Right renal cortex interstitium (tissue), 3 donors: ENCODE measurements around the gene PIK3C2A. TPM values are rescaled to one million over a fixed set of nuclear protein-coding genes. Genes with fewer than 3 reads are reported as not detected.
A peak's percentile ranks its signal among the peaks of the same experiment; 100 is the strongest.
"Not testable (repeated sequence)": the region's sequence is repeated elsewhere in the genome, so short reads cannot be mapped to it uniquely, and the experiment has no call there.

Experiments used
- DNase-seq, 3 donors: peaks; one replicate each; pipeline ENCODE4 v3.0.0-alpha.2; 2013; ENCODE audit warnings: low read depth in 3 of 3, low spot score in 2 of 3
- polyA plus RNA-seq, 3 donors: library from polyadenylated mRNA; unstranded; fragments of 120-200 nt; gene quantifications; one replicate each; pipeline ENCODE4 v1.2.1, GENCODE V29; 2013; ENCODE audit not compliant: insufficient read length in 3 of 3

The PIK3C2A gene
- polyA plus RNA-seq: 10 to 100 TPM; 62.7 to 69.8 (median 65.6) TPM

- DNase-seq: peak in 2 of 3 donors; percentile 86 to 93
These were observed at the start of gene PIK3C2A for GRCh38 chr11:17207317-17208256. Gene PIK3C2A (minus strand): TSS chr11:17207986. CDS start chr11:17169741, 38,245 bp downstream.

GRCh38 chr11:17257196-17257595 is 49.4 kb upstream of the PIK3C2A start:
- no peak for DNase-seq

DNA sequence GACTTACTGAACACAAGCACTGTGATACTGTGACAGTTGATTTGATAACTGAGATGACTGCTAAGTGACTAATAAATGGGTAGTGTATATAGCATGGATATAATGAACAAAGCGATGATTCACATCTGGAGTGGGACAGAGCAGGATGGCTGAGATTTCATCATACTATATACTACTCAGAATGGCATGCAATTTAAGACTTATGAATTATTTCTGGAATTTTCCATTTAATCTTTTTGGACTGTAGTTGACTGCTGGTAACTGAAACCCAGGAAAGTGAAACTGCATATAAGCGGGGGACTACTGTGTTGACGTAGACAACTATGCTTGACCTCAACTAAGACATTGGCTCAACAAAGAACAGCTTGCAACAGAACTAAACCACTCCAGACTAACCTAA is 48.7 kb upstream of the PIK3C2A start:
- no peak for DNase-seq

GRCh38 chr11:17252704-17253103 is 44.9 kb upstream of the PIK3C2A start:
- no peak for DNase-seq

GRCh38 chr11:17250561-17251350 is 43.0 kb upstream of the PIK3C2A start:
- DNase-seq: no peak

GRCh38 chr11:17244046-17244445 is 36.3 kb upstream of the PIK3C2A start:
- DNase-seq: no peak

GRCh38 chr11:17242954-17243353 is 35.2 kb upstream of the PIK3C2A start:
- DNase-seq: not testable (repeated sequence)

GRCh38 chr11:17240780-17241179 is 33.0 kb upstream of the PIK3C2A start:
- DNase-seq: no peak

GRCh38 chr11:17239927-17240326 is 32.1 kb upstream of the PIK3C2A start:
- not testable (repeated sequence) for DNase-seq

DNA sequence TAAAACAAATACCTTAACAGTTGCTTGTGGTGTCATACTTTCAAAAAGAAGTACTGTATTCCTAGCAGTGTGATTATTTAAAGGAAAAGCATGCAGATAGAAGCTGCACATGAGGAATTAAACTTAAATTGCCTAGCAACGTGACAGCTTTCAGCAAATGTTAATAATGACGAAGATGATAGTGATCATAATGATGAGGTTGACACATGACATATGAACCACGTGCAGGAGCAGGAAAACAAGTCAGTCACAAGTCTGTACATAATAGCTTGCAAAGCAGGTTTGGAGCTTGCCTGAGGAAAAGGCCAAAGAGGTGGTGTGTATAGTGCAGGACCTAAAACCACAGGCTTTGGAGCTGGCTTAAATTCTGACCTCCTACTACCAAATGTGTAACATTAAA is 30.6 kb upstream of the PIK3C2A start:
- no peak for DNase-seq

DNA sequence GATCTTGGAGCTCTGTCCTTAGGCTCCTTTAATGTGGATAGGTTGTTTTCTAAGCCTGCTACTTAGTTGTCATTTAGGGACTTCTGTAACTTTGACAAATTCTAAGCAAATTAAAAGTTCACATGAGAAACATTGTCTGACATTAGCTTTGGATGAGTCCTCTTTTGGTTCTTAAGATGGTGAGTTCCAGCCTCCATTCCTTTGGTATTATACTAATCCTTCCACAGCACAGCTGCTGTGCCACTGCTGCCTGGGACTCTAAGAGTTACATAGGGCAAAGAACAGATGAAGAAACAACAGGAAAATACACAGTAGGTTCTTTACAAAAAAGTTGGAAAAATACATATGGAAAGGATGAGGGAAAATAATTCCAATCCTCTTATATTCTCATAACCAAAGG is 25.3 kb upstream of the PIK3C2A start:
- DNase-seq: no peak

DNA sequence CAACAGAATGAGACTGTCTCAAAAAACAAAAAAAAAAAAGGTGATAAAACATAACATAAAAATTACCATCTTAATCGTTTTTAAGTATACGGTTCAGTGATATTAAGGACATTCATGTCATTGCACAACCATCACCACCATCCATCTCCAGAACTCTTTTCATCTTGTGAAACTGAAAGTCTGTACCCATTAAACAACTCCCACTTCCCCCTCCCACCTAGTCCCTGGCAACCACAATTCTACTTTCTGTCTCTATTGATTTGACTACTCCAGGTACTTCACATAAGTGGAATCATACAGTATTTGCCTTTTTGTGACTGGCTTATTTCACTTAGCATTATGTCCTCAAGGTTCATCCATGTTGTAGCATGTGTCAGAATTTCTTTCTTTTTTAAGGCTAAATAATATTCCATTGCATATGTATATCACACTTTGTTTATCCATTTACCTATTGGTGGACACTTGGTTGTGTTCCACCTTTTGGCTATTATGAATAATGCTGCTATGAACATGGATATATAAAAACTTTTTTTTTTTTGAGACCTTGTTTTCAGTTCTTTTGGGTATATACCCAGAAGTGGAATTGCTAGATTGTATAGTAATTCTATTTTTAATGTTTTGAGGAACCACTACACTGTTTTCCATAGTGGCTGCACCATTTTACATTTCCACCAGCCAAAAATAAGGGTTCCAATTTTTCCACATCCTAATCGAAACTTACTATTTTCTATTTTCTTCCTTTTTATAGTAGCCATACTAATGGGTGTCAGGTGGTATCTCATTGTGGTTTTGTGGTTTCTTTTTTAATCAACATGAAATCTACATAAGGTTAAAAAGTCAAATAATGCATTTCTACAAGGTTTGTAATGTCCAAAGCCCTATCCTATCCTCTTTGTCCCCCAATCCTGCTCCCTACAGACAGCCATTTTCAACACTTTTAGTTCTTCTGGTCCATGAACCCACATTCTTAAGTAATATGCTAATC is 23.4 kb upstream of the PIK3C2A start:
- DNase-seq: no peak

DNA sequence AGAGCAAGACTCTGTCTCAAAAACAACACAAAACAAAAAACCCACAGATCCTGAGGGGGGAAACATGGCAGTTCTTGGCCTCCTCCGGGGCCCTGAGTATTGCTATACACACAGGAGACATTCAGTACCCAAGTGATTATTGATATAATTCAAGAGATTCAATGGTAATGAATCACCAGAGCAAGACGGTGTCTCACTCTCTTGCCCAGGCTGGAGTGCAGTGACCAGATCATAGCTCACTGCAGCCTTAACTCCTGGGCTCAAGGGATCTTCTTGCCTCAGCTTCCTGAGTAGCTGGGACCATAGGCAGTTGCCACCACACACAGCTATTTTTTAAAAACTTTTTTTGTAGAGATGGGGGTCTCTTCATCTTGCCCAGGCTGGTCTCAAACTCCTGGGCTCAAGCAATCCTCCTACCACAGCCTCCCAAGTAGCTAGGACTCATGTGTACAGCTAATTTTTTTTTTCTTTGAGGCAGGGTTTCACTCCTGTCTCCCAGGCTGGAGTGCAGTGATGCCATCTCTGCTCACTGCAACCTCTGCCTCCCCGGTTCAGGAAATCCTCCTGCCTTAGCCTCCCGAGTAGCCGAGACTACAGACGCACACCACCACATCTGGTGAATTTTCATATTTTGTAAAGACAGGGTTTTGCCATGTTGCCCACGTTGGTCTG is 21.8 kb upstream of the PIK3C2A start:
- no peak for DNase-seq

- DNase-seq: not testable (repeated sequence)
These were observed 20.6 kb upstream of the PIK3C2A start for GRCh38 chr11:17228186-17228925.

- no peak for DNase-seq
These were observed 16.9 kb upstream of the PIK3C2A start for GRCh38 chr11:17224727-17225126.

- DNase-seq: no peak
These were observed 14.2 kb upstream of the PIK3C2A start for GRCh38 chr11:17221968-17222367.

- no peak for DNase-seq
These were observed 11.2 kb upstream of the PIK3C2A start for GRCh38 chr11:17219016-17219415.

DNA sequence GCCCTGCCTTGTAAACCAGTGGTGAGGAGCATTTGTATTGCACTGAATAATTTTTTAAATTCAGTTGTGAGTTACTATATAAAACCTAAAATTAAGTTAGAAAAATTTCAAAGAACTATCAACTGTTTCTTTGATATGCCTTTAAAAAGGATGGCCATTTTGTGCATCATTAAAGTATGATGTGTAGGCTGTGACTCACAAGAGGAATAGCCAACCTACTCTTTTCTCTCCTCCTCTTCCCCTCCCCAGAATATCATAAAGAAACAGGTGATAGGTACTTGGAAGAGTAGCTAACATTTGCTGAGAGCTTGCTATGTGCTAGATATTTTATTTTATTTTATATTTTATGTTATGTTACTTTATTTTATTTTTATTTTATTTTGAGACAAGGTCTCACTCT is 10.6 kb upstream of the PIK3C2A start:
- no peak for DNase-seq

DNA sequence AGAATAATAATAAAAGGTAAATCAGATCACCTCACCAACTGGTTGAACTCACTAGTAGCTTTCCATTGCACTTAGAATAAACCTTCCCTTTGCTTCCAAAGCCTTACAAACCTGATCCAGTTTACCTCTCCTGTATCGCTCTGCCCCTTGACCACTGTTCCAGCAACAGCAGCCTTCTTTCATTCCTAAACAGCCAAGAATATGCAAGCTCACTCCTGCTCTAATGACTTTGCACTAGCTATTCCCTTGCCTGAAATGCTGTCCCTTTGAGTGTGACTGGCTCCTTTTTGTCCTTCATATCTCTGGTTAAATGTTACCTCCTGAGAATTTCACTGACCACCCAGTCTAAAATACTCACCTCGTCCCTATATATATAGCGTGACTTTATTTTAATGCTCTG is 9.6 kb upstream of the PIK3C2A start:
- DNase-seq: no peak
